ENCODE measurements around the gene SCAPER. TPM values are rescaled to one million over a fixed set of nuclear protein-coding genes. Genes with fewer than 3 reads are reported as not detected.
"Not testable (repeated sequence)": the region's sequence is repeated elsewhere in the genome, so short reads cannot be mapped to it uniquely, and the experiment has no call there.

The SCAPER gene
- total RNA-seq, 2 experiments from 2014 or later: 31.4 to 32.7 TPM

DNA sequence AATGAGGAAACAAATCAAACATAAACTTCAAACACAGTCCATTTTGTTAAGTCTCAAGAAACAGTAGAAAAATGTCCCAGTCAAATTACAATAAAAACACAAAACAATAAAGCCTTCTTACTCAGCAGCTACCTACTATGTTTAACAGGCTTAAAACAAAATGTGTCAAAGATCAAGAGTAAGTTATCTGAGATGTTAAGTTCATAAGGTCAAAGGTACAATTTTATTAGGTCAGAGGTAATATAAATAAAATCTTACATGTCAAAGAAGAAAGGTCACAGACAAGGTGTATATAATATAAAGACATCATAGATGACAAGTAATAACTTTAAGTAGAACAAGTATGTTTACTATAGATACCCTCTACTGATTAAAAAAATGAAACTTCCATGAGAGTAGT lies 208.3 kb downstream of the SCAPER start:
- ChIA-PET CTCF (interaction anchor here (1.1 to 1.5 kb wide), 2 partner anchors 14 to 41 kb away, joined by 3 to 4 read pairs; no protein-coding TSS in a partner anchor), POLR2A (no interaction called here)
- no peak overlapping the region for H3K27ac Mint-ChIP-seq
- no peaks in the 10 kb centered on the region for H3K27me3 Mint-ChIP-seq
- ATAC-seq (no peak), DNase-seq (no peak)
- no peaks in the 10 kb centered on the region for H3K9me3 Mint-ChIP-seq
- intact Hi-C loops (cut with micrococcal nuclease): no loop called here
- no peak overlapping the region for H3K4me3 Mint-ChIP-seq
- peaks cover 16% of the 10 kb centered on the region for H3K36me3 Mint-ChIP-seq (ENCODE audit: low read depth)
- TF ChIP-seq CTCF (IDR thresholded peaks at IDR 0.05): no peak
- peaks cover 2% of the 10 kb centered on the region for H3K4me1 Mint-ChIP-seq (ENCODE audit: low read depth)

DNA sequence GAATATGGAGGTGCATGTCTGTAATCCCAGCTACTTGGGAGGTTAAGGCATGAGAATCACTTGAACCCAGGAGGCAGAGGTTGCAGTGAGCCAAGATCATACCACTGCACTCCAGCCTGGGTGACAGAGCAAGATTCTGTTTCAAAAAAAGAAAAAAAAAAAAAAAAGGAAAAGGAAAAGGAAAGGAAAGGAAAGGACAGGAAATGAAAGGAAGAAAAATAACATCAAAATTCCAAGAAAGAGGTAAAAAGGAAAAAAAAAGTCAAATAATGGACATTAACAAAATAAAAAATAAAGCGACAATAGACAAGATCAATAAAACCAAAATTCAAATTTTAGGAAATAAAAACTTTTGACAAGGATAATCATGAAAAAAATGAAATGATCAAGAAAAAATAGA lies 212.6 kb downstream of the SCAPER start:
- H3K36me3 Mint-ChIP-seq (ENCODE audit: low read depth); POLR2A ChIA-PET; H3K27ac Mint-ChIP-seq; intact Hi-C loops (cut with micrococcal nuclease); DNase-seq; H3K4me1 Mint-ChIP-seq (ENCODE audit: low read depth); H3K9me3 Mint-ChIP-seq; ATAC-seq; CTCF ChIA-PET; H3K27me3 Mint-ChIP-seq; H3K4me3 Mint-ChIP-seq: not testable (repeated sequence)

DNA sequence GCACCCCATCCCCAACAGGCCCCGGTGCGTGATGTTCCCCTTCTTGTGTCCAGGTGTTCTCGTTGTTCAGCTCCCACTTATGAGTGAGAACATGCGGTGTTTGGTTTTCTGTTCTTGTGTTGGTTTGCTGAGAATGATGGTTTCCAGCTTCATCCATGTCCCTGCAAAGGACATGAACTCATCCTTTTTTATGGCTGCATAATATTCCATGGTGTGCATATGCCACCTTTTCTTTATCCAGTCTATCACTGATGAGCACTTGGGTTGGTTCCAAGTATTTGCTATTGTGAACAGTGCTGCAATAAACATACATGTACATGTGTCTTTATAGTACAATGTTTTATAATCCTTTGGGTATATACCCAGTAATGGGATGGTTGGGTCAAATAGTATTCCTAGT lies 217.5 kb downstream of the SCAPER start:
- CTCF ChIA-PET; intact Hi-C loops (cut with micrococcal nuclease); H3K4me1 Mint-ChIP-seq (ENCODE audit: low read depth); ATAC-seq; H3K4me3 Mint-ChIP-seq; POLR2A ChIA-PET; H3K27ac Mint-ChIP-seq; H3K9me3 Mint-ChIP-seq; DNase-seq; H3K27me3 Mint-ChIP-seq: not testable (repeated sequence)
- H3K36me3 Mint-ChIP-seq (ENCODE audit: low read depth): peaks cover 10% of the 10 kb centered on the region

- Mint-ChIP-seq H3K4me3 (no peak overlapping the region), H3K9me3 (peaks cover 3% of the 10 kb centered on the region), H3K36me3 (ENCODE audit: low read depth) (peaks cover 17% of the 10 kb centered on the region), H3K4me1 (ENCODE audit: low read depth) (no peaks in the 10 kb centered on the region), H3K27me3 (no peaks in the 10 kb centered on the region), H3K27ac (no peak overlapping the region)
- intact Hi-C loops (cut with micrococcal nuclease): no loop called here
- no peak for TF ChIP-seq CTCF (IDR thresholded peaks at IDR 0.05)
- DNase-seq (no peak), ATAC-seq (no peak)
- ChIA-PET CTCF (no interaction called here), POLR2A (no interaction called here)
Measured at GRCh38 chr15:76684002-76684401, 221.1 kb downstream of the SCAPER start.

DNA sequence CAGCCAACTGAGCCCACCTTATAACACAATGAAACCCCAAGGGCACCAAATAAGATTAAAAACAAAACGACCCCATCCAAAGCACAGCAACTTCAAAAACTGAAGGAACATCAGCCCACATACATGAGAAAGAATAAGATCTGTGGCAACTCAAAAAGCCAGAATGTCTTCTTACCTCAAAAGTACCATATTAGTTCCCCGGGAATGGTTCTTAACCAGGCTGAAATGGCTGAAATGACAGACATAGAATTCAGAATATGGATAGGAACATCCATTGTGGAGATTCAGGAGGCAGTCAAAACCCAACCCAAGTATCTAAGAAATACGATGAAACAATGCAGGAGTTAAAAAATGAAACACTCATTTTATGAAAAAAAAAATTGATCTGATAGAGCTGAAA lies 222.3 kb downstream of the SCAPER start:
- POLR2A ChIA-PET: no interaction called here
- ATAC-seq (no peak), DNase-seq (no peak)
- Mint-ChIP-seq H3K9me3 (peaks cover under 1% of the 10 kb centered on the region), H3K27me3 (no peaks in the 10 kb centered on the region), H3K27ac (no peak overlapping the region), H3K4me3 (no peak overlapping the region), H3K36me3 (ENCODE audit: low read depth) (peaks cover 10% of the 10 kb centered on the region), H3K4me1 (ENCODE audit: low read depth) (no peaks in the 10 kb centered on the region)
- intact Hi-C loops (cut with micrococcal nuclease): no loop called here
- CTCF ChIA-PET: interaction anchor here (0.8 kb wide), 1 partner anchor 14 kb away, joined by 3 read pairs; no protein-coding TSS in a partner anchor
- TF ChIP-seq CTCF (IDR thresholded peaks at IDR 0.05): no peak

GRCh38 chr15:76682259-76682658 lies 222.9 kb downstream of the SCAPER start:
- DNase-seq (no peak), ATAC-seq (no peak)
- TF ChIP-seq CTCF (IDR thresholded peaks at IDR 0.05): no peak
- Mint-ChIP-seq H3K9me3 (no peaks in the 10 kb centered on the region), H3K27me3 (no peaks in the 10 kb centered on the region), H3K27ac (no peak overlapping the region), H3K36me3 (ENCODE audit: low read depth) (peaks cover 10% of the 10 kb centered on the region), H3K4me1 (ENCODE audit: low read depth) (no peaks in the 10 kb centered on the region), H3K4me3 (no peak overlapping the region)
- ChIA-PET CTCF (interaction anchor here (0.8 kb wide), 1 partner anchor 14 kb away, joined by 3 read pairs; no protein-coding TSS in a partner anchor), POLR2A (no interaction called here)
- intact Hi-C loops (cut with micrococcal nuclease): no loop called here
